ENCODE measurements around the gene TESMIN. TPM values are rescaled to one million over a fixed set of nuclear protein-coding genes. Genes with fewer than 3 reads are reported as not detected.

The TESMIN gene
- total and polyA plus RNA-seq, 2 of the 13 experiments (the other 11 are each of a cell fraction or from before 2014, with no cell fraction given): 0.15 to 0.45 TPM

DNA sequence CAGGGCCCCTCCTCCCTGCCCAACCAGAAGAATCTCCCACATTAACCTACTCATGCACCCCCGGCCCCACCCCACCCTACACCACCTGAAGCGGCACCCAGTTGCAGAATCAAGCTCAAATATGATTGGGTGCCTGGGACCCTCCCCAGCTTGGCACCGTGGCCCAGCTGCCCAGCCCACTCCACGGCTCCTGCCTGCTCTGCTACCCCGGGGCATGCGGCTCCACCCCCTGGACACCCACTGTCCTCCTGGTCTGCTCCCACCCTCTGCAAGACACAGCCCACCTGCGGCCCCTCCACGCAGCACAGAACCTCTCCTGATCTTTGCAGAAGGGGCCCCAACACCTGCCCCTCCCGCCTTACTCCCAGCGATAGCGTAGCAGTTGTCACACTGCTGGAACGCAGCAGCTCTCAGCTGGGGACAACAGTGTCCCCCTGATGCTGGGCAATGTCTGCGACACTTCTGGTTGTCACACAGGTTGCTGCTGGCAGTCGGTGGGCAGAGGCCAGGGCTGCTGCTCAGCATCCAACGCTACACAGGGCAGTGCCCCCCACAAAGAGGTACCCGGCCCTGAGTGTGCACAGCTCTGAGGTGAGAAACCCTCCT is 32.0 kb upstream of the TESMIN start:
- DNase-seq (ENCODE audit: low spot score) (no peak), FAIRE-seq (no peak), ATAC-seq (0 out of 3 replicates have a peak, but pooled peaks have one; percentile 23)
- POLR2A ChIA-PET: no interaction called here
- H3K4me3 ChIP-seq (replicated peaks in 1 of 3; ENCODE audit: insufficient read depth in 1 of 3, low read depth in 2 of 3, low read length in 3 of 3): no peak overlapping the region
- CTCF ChIA-PET (ENCODE audit: low intra/inter-chr PET ratio, low total read pairs): no interaction called here
- no TSS peak for BruUV-seq (replicated peaks)
- no peaks in the 10 kb centered on the region for H3K9me3 ChIP-seq (ENCODE audit: low read length)
- peaks cover 0 to 4% of the 10 kb centered on the region in 2 experiments; a peak in 1 of 5 replicates for H3K36me3 ChIP-seq (replicated peaks in 1 of 2; ENCODE audit: control insufficient read depth in 1 of 2, insufficient read depth in 2 of 2, low read length in 2 of 2)
- H3K4me2 ChIP-seq (ENCODE audit: low read depth, low read length): no peak overlapping the region
- H3K4me1 ChIP-seq (ENCODE audit: insufficient read depth, low read length): no peaks in the 10 kb centered on the region
- intact Hi-C loops (cut with micrococcal nuclease; ENCODE audit: unreplicated experiment): no loop called here
- in situ Hi-C loops (cut with HindIII; ENCODE audit: extremely low pct_ligation_motif_present, low pct_unique_long_range_greater_than_20kb): no loop called here
- no peak overlapping the region for H3K27ac ChIP-seq (ENCODE audit: extremely low read length, insufficient read depth, low read length)
- no peaks in the 10 kb centered on the region for H3K27me3 ChIP-seq (ENCODE audit: control insufficient read depth in 1 of 2, insufficient read depth in 2 of 2, low read length in 2 of 2)
- no peaks in the 10 kb centered on the region for H3K79me2 ChIP-seq (ENCODE audit: insufficient read depth, low read length)
- H3K9ac ChIP-seq (ENCODE audit: insufficient read depth, low read depth, low read length): no peak overlapping the region
- TF ChIP-seq KAT7 (CRISPR knock-in tag; IDR thresholded peaks at IDR 0.05; ENCODE audit: borderline replicate concordance) (no peak), HNF4G (IDR thresholded peaks at IDR 0.05; ENCODE audit: borderline replicate concordance, low read depth, low read length) (no peak), HNF4G (CRISPR knock-in tag; IDR thresholded peaks at IDR 0.05; ENCODE audit: borderline replicate concordance, low read depth) (no peak), NFYC (CRISPR knock-in tag; IDR thresholded peaks at IDR 0.05) (no peak), U2AF2 (IDR thresholded peaks at IDR 0.05; ENCODE audit: low read depth, low read length) (no peak), RORA (CRISPR knock-in tag; IDR thresholded peaks at IDR 0.05) (no peak), ZNF24 (IDR thresholded peaks at IDR 0.05) (no peak), ZFP82 (CRISPR knock-in tag; IDR thresholded peaks at IDR 0.05; ENCODE audit: borderline replicate concordance) (no peak), RBAK (CRISPR knock-in tag; IDR thresholded peaks at IDR 0.05) (no peak), HDAC2 (CRISPR knock-in tag; IDR thresholded peaks at IDR 0.05) (no peak), HMGA1 (CRISPR knock-in tag; conservative IDR thresholded peaks at IDR 0.05) (no peak)
- TF ChIP-seq, protein P1, sequence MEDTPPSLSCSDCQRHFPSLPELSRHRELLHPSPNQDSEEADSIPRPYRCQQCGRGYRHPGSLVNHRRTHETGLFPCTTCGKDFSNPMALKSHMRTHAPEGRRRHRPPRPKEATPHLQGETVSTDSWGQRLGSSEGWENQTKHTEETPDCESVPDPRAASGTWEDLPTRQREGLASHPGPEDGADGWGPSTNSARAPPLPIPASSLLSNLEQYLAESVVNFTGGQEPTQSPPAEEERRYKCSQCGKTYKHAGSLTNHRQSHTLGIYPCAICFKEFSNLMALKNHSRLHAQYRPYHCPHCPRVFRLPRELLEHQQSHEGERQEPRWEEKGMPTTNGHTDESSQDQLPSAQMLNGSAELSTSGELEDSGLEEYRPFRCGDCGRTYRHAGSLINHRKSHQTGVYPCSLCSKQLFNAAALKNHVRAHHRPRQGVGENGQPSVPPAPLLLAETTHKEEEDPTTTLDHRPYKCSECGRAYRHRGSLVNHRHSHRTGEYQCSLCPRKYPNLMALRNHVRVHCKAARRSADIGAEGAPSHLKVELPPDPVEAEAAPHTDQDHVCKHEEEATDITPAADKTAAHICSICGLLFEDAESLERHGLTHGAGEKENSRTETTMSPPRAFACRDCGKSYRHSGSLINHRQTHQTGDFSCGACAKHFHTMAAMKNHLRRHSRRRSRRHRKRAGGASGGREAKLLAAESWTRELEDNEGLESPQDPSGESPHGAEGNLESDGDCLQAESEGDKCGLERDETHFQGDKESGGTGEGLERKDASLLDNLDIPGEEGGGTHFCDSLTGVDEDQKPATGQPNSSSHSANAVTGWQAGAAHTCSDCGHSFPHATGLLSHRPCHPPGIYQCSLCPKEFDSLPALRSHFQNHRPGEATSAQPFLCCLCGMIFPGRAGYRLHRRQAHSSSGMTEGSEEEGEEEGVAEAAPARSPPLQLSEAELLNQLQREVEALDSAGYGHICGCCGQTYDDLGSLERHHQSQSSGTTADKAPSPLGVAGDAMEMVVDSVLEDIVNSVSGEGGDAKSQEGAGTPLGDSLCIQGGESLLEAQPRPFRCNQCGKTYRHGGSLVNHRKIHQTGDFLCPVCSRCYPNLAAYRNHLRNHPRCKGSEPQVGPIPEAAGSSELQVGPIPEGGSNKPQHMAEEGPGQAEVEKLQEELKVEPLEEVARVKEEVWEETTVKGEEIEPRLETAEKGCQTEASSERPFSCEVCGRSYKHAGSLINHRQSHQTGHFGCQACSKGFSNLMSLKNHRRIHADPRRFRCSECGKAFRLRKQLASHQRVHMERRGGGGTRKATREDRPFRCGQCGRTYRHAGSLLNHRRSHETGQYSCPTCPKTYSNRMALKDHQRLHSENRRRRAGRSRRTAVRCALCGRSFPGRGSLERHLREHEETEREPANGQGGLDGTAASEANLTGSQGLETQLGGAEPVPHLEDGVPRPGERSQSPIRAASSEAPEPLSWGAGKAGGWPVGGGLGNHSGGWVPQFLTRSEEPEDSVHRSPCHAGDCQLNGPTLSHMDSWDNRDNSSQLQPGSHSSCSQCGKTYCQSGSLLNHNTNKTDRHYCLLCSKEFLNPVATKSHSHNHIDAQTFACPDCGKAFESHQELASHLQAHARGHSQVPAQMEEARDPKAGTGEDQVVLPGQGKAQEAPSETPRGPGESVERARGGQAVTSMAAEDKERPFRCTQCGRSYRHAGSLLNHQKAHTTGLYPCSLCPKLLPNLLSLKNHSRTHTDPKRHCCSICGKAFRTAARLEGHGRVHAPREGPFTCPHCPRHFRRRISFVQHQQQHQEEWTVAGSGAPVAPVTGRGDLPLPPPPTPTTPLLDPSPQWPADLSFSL (CRISPR knock-in tag; IDR thresholded peaks at IDR 0.05): no peak
- TF ChIP-seq, protein P2, sequence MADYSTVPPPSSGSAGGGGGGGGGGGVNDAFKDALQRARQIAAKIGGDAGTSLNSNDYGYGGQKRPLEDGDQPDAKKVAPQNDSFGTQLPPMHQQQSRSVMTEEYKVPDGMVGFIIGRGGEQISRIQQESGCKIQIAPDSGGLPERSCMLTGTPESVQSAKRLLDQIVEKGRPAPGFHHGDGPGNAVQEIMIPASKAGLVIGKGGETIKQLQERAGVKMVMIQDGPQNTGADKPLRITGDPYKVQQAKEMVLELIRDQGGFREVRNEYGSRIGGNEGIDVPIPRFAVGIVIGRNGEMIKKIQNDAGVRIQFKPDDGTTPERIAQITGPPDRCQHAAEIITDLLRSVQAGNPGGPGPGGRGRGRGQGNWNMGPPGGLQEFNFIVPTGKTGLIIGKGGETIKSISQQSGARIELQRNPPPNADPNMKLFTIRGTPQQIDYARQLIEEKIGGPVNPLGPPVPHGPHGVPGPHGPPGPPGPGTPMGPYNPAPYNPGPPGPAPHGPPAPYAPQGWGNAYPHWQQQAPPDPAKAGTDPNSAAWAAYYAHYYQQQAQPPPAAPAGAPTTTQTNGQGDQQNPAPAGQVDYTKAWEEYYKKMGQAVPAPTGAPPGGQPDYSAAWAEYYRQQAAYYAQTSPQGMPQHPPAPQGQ (CRISPR knock-in tag; IDR thresholded peaks at IDR 0.05; ENCODE audit: borderline replicate concordance): no peak
- H4K20me1 ChIP-seq (ENCODE audit: insufficient read depth, low read length): no peaks in the 10 kb centered on the region
- 97% methylated on average over 10 of the region's 16 CpGs for WGBS (ENCODE audit: low lambda C conversion rate)
- no peak overlapping the region for H2AFZ ChIP-seq (ENCODE audit: low read length)

All from HepG2 (cell line).